ENCODE measurements around the gene XXYLT1.

Gene XXYLT1

GRCh38 chr3:195033531-195034091 lies 237.3 kb downstream of the XXYLT1 start:
- no peaks in the 10 kb centered on the region for H4K20me1 ChIP-seq
- no peak overlapping the region for H3K4me3 ChIP-seq
- H3K36me3 ChIP-seq, result no peaks in the 10 kb centered on the region
- no peaks in the 10 kb centered on the region for H3K9me3 ChIP-seq
- H3K27me3 ChIP-seq, result no peaks in the 10 kb centered on the region
- no peak overlapping the region for H3K9ac ChIP-seq
- no peak overlapping the region for H3K4me2 ChIP-seq
- no peak for TF ChIP-seq Cebpa-rat (IDR thresholded peaks at IDR 0.05)
- no peak overlapping the region for H3K27ac ChIP-seq
- H3K4me1 ChIP-seq, result no peaks in the 10 kb centered on the region

GRCh38 chr3:195032955-195033354 lies 238.0 kb downstream of the XXYLT1 start:
- H3K27ac ChIP-seq, result no peak overlapping the region
- no peaks in the 10 kb centered on the region for H3K36me3 ChIP-seq
- no peaks in the 10 kb centered on the region for H3K27me3 ChIP-seq
- H3K9me3 ChIP-seq, result no peaks in the 10 kb centered on the region
- H4K20me1 ChIP-seq, result no peaks in the 10 kb centered on the region
- no peak for TF ChIP-seq Cebpa-rat (IDR thresholded peaks at IDR 0.05)
- H3K9ac ChIP-seq, result no peak overlapping the region
- no peak overlapping the region for H3K4me2 ChIP-seq
- H3K4me3 ChIP-seq, result no peak overlapping the region
- no peaks in the 10 kb centered on the region for H3K4me1 ChIP-seq

- Histone ChIP-seq H3K4me2 (no peak overlapping the region), H3K27me3 (no peaks in the 10 kb centered on the region), H3K9me3 (no peaks in the 10 kb centered on the region), H3K27ac (no peak overlapping the region), H3K9ac (no peak overlapping the region), H4K20me1 (no peaks in the 10 kb centered on the region), H3K4me1 (no peaks in the 10 kb centered on the region), H3K4me3 (no peak overlapping the region), H3K36me3 (no peaks in the 10 kb centered on the region)
- TF ChIP-seq Cebpa-rat (IDR thresholded peaks at IDR 0.05), result no peak
These were observed 238.7 kb downstream of the XXYLT1 start for GRCh38 chr3:195032106-195032759.

GRCh38 chr3:195031574-195032003 lies 239.4 kb downstream of the XXYLT1 start:
- Histone ChIP-seq H3K9ac (no peak overlapping the region), H3K4me2 (no peak overlapping the region), H3K4me3 (no peak overlapping the region), H3K9me3 (no peaks in the 10 kb centered on the region), H3K36me3 (no peaks in the 10 kb centered on the region), H3K27me3 (no peaks in the 10 kb centered on the region), H4K20me1 (no peaks in the 10 kb centered on the region), H3K27ac (no peak overlapping the region), H3K4me1 (no peaks in the 10 kb centered on the region)
- TF ChIP-seq Cebpa-rat (IDR thresholded peaks at IDR 0.05), result no peak

- Histone ChIP-seq H3K27me3 (no peaks in the 10 kb centered on the region), H3K4me1 (no peaks in the 10 kb centered on the region)
These were observed 240.1 kb downstream of the XXYLT1 start for GRCh38 chr3:195030791-195031321.

GRCh38 chr3:195028877-195029606 lies 241.9 kb downstream of the XXYLT1 start:
- Histone ChIP-seq H3K9ac (no peak overlapping the region), H3K9me3 (no peaks in the 10 kb centered on the region), H3K4me1 (no peaks in the 10 kb centered on the region), H3K36me3 (no peaks in the 10 kb centered on the region), H3K27ac (no peak overlapping the region), H4K20me1 (no peaks in the 10 kb centered on the region), H3K27me3 (no peaks in the 10 kb centered on the region), H3K4me3 (no peak overlapping the region), H3K4me2 (no peak overlapping the region)
- TF ChIP-seq Cebpa-rat (IDR thresholded peaks at IDR 0.05), result no peak

More at GRCh38 chr3:195030791-195031321, 240.1 kb downstream of the XXYLT1 start:
- H3K36me3 ChIP-seq, result no peaks in the 10 kb centered on the region
- H3K4me3 ChIP-seq, result no peak overlapping the region
- H3K4me2 ChIP-seq, result no peak overlapping the region
- no peak overlapping the region for H3K9ac ChIP-seq
- H4K20me1 ChIP-seq, result no peaks in the 10 kb centered on the region
- H3K27ac ChIP-seq, result no peak overlapping the region
- no peak for TF ChIP-seq Cebpa-rat (IDR thresholded peaks at IDR 0.05)
- no peaks in the 10 kb centered on the region for H3K9me3 ChIP-seq

- no peaks in the 10 kb centered on the region for H4K20me1 ChIP-seq
- H3K9me3 ChIP-seq, result no peaks in the 10 kb centered on the region
- H3K4me1 ChIP-seq, result no peaks in the 10 kb centered on the region
- no peak for TF ChIP-seq Cebpa-rat (IDR thresholded peaks at IDR 0.05)
- no peak overlapping the region for H3K27ac ChIP-seq
- H3K4me2 ChIP-seq, result no peak overlapping the region
- no peak overlapping the region for H3K9ac ChIP-seq
- H3K4me3 ChIP-seq, result no peak overlapping the region
- no peaks in the 10 kb centered on the region for H3K36me3 ChIP-seq
- H3K27me3 ChIP-seq, result no peaks in the 10 kb centered on the region
These were observed 245.1 kb downstream of the XXYLT1 start for GRCh38 chr3:195025884-195026200.

GRCh38 chr3:195025056-195025883 lies 245.7 kb downstream of the XXYLT1 start:
- no peaks in the 10 kb centered on the region for H3K9me3 ChIP-seq
- no peaks in the 10 kb centered on the region for H3K4me1 ChIP-seq
- H3K4me2 ChIP-seq, result no peak overlapping the region
- no peaks in the 10 kb centered on the region for H3K36me3 ChIP-seq
- no peak for TF ChIP-seq Cebpa-rat (IDR thresholded peaks at IDR 0.05)
- H3K4me3 ChIP-seq, result no peak overlapping the region
- H4K20me1 ChIP-seq, result no peaks in the 10 kb centered on the region
- H3K27me3 ChIP-seq, result no peaks in the 10 kb centered on the region
- H3K9ac ChIP-seq, result no peak overlapping the region
- H3K27ac ChIP-seq, result no peak overlapping the region

- no peak for TF ChIP-seq Cebpa-rat (IDR thresholded peaks at IDR 0.05)
- no peak overlapping the region for H3K27ac ChIP-seq
- H3K36me3 ChIP-seq, result no peaks in the 10 kb centered on the region
These were observed 247.0 kb downstream of the XXYLT1 start for GRCh38 chr3:195023989-195024388.

More at GRCh38 chr3:195023989-195024388, 247.0 kb downstream of the XXYLT1 start:
- Histone ChIP-seq H4K20me1 (no peaks in the 10 kb centered on the region), H3K4me1 (no peaks in the 10 kb centered on the region), H3K27me3 (no peaks in the 10 kb centered on the region), H3K4me2 (no peak overlapping the region), H3K4me3 (no peak overlapping the region), H3K9me3 (no peaks in the 10 kb centered on the region), H3K9ac (no peak overlapping the region)

Measured in BLaER1 (cell line).